ENCODE results near the gene C1orf35.

Gene C1orf35

DNA sequence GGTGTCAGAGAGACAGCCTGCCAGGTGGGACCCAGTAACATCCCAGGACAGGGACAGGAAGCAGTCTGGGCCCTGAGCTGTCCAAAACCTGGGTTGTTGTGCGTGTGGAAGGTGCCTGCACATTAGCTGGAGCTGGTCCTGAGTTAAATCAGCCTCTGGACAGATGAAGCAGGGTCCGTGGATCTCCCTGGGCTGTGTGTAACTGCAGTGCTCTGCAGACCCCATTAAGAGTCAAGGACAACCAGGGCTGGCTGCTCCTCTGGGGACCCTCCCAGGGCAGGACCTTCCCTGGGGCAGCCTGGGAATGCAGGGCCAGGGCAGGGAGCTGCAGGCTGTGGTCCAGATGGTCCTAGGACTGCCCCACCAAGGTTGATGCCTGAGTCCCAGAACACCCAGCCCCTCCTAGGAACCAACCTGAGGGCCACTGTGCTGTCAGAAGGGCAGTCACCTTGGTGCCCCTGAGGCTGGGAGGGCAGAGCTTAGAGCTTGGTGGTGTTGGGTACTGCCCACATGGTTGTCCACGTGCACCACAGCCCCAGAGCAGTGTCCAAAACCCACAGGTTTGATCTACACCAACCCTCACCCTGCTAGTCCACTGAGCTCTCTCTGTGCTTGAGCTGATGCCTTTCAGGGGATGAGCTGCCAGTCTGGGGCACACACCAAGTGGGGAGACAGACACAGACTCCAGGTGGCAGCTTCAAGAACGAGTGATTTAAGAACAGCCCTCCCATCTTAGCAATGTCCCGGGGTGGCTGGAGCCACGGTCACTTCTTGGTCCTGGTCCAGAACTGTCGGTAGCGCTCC, 3.1 kb upstream of the C1orf35 start:
- no peak overlapping the region for H3K4me3 ChIP-seq (ENCODE audit: low read length)
- H3K36me3 ChIP-seq (ENCODE audit: control insufficient read depth, low read depth, low read length) = peaks cover 19% of the 10 kb centered on the region
- no peak overlapping the region for H3K27ac ChIP-seq (ENCODE audit: low read length)
- no peak overlapping the region for H3K9ac ChIP-seq (ENCODE audit: low read length)
- peaks cover 8% of the 10 kb centered on the region for H3K27me3 ChIP-seq (ENCODE audit: control insufficient read depth, insufficient read depth, low read length)
- no peaks in the 10 kb centered on the region for H3K9me3 ChIP-seq (ENCODE audit: control insufficient read depth, low read depth, low read length)
- no peaks in the 10 kb centered on the region for H3K4me1 ChIP-seq (ENCODE audit: control insufficient read depth, low read depth, low read length)

DNA sequence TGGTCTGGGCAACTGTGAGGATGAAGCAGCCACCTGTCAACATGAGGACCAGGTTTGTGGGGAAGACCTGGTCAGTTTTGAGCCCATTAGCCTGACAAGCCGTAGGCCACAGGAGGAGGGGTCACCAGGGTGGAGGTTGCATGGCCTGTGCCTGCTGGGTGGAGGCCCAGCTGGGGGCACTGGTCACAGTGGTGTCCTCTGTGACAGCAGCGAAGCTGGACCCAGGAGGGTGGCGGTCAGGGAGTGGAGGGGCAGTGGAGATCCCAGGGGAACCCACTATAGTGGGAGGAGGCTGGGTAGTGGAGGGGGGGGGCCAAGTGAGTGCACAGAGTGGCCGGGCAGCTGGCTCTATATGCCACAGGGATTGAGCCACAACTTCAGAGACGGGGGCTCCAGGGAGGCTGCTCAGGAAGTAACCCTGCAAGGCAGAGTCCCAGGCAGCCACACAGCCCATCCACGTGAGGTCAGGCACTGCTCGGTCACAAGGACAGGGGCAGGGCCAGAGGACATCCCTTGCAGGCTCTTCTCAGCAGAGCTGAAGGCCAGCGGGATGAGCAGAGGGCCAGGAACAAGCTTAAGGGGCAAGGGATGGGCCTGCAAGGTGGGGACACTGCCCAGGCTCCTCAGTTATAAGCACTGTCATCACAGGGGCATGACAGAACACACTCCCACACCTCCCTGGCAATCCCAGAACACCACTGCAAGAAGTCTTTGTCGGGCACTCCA, 2.3 kb upstream of the C1orf35 start:
- Histone ChIP-seq H3K4me1 (ENCODE audit: control insufficient read depth, low read depth, low read length) (no peaks in the 10 kb centered on the region), H3K9ac (ENCODE audit: low read length) (no peak overlapping the region), H3K9me3 (ENCODE audit: control insufficient read depth, low read depth, low read length) (no peaks in the 10 kb centered on the region), H3K27me3 (ENCODE audit: control insufficient read depth, insufficient read depth, low read length) (peaks cover 8% of the 10 kb centered on the region), H3K27ac (ENCODE audit: low read length) (no peak overlapping the region), H3K4me3 (ENCODE audit: low read length) (no peak overlapping the region), H3K36me3 (ENCODE audit: control insufficient read depth, low read depth, low read length) (peaks cover 27% of the 10 kb centered on the region)

DNA sequence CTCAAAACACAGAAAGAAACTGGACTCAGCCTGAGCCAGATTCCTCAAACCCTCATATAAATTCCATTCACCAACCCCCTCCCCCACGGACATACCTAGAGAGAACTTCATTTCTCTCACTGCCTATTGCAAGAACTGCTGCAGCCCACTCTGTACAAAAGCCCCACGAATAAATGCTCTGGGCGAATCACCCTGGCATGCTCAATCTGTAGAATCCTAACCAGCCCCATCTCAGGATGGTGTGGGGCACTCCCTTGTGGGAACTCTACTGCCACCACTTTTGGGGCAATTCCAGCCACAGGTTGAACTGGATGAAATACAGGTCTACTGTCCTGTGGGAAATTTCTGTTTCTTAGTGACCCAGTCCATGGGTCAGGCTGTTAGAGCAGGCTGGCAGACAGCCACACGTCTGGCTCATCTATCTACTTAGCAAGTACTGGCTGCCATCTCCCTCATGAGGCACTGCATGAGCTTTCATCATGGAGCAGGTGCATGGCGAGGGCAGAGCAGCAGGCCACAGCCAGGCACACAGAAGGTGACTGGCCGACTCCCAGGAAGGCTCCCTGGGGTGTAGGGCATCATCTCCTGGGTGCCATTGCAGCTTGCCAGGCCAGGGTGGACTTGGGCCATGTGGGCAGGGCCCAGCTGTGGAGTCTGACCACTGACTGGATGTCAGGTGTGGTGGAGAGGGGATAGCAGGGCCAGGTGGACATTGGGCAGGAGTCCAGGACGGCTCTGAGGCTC, 1.6 kb upstream of the C1orf35 start:
- Histone ChIP-seq H3K27ac (ENCODE audit: low read length) (no peak overlapping the region), H3K27me3 (ENCODE audit: control insufficient read depth, insufficient read depth, low read length) (peaks cover 2% of the 10 kb centered on the region), H3K4me3 (ENCODE audit: low read length) (no peak overlapping the region), H3K9ac (ENCODE audit: low read length) (no peak overlapping the region), H3K9me3 (ENCODE audit: control insufficient read depth, low read depth, low read length) (no peaks in the 10 kb centered on the region), H3K4me1 (ENCODE audit: control insufficient read depth, low read depth, low read length) (no peaks in the 10 kb centered on the region), H3K36me3 (ENCODE audit: control insufficient read depth, low read depth, low read length) (peaks cover 33% of the 10 kb centered on the region)

DNA sequence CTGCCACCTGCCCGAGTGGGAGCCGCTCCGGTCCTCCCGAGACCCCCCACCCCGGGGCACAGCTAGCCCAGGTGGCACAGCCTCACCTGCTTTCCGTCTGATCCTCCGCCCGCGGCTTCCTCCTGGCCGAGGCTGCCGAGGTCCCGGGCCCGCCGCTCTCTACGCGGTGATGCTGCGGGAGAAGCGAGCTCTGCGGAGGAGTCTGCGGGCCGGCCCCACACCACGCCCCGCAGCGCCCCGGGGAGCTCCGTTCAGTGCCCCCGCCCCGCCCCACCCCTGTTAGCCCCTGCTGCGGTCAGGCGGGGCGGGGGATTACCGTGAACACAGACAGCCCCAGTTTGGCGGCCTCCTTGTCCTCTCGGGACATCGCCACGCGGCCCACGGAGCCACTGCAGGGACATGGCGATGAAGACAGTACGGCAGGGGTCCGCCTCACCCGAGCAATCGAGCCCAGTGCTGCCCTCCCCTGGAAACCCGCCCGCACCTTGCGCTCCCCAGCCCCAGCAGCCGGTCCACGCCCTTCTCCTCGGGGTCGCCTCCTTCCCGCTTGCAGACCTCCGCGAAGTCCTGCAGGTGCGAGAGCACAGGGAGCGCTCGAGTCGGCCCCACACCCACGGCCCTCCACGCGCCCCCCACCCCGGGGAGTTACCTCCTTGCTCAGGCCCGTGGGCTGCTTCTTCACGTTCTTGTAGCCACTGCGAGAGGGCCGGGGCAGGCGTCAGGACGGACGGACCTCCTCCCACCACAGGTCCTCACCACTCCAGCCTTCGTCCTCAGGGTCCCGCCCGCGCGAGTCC, 933 bp downstream of the C1orf35 start:
- no peak overlapping the region for H3K9ac ChIP-seq (ENCODE audit: low read length)
- H3K4me1 ChIP-seq (ENCODE audit: control insufficient read depth, low read depth, low read length) = no peaks in the 10 kb centered on the region
- no peak overlapping the region for H3K27ac ChIP-seq (ENCODE audit: low read length)
- H3K4me3 ChIP-seq (ENCODE audit: low read length) = peak overlapping the region; percentile 78
- peaks cover 50% of the 10 kb centered on the region for H3K36me3 ChIP-seq (ENCODE audit: control insufficient read depth, low read depth, low read length)
- no peaks in the 10 kb centered on the region for H3K9me3 ChIP-seq (ENCODE audit: control insufficient read depth, low read depth, low read length)
- H3K27me3 ChIP-seq (ENCODE audit: control insufficient read depth, insufficient read depth, low read length) = no peaks in the 10 kb centered on the region

DNA sequence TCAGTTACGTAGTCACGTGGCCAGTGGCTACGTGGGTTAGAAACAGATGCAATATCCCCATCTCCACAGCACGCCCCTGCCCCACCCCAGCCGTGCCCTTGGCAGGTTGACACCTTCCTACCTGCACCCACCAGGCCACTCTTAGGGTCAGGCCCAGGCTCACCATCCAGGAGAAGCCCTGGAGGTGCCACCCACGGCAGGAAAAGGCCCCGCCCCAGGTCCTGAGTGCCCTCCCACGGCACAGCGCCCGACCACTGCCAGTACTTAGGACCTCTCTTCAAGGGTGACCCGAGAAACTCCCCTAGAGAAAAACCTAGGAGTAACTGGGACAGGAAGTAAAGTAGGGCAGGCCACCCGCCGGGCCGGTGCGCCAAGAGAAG, 1.5 kb downstream of the C1orf35 start:
- Histone ChIP-seq H3K9me3 (ENCODE audit: control insufficient read depth, low read depth, low read length) (no peaks in the 10 kb centered on the region), H3K27me3 (ENCODE audit: control insufficient read depth, insufficient read depth, low read length) (no peaks in the 10 kb centered on the region), H3K4me3 (ENCODE audit: low read length) (peak overlapping the region; percentile 78), H3K36me3 (ENCODE audit: control insufficient read depth, low read depth, low read length) (peaks cover 46% of the 10 kb centered on the region), H3K4me1 (ENCODE audit: control insufficient read depth, low read depth, low read length) (no peaks in the 10 kb centered on the region), H3K27ac (ENCODE audit: low read length) (no peak overlapping the region), H3K9ac (ENCODE audit: low read length) (no peak overlapping the region)

DNA sequence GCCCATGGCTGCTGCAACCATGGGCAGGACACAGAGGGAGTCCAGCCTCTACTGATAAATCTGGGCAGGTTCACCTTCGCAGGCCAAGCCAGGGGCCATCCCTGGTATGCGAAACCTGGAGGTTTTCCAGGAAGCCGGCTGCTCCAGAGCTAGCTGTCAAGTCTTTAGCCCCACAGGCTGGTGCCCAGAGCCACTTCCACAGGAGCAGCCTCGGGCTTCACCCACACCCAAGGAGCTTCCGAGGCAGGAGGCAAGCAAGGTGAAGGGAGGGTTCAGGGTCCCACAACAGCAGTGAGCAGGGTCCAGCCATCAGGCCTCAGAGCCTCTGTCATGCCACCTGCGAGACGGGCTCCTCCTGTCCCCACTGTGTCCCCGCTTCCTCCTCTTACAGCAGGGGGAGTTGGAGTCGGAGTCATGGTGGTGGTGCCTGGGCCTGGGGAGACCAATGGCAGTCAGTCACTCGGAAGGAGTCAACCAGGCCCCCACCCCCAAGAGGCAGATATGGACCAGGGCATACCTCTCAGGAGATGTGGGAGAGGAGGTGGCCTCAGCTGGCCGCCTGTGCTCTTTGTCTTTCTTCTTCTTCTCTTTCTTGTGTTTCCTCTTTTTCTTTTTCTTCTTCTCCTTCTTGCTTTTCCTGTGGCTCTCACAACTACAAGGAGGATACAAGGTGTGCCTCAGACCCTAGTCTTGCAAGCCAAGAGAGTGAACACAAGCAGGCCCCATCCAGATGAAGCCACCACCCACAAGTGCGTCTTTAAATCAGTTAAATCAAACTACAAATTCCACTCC, 2.1 kb downstream of the C1orf35 start:
- Histone ChIP-seq H3K4me3 (ENCODE audit: low read length) (no peak overlapping the region), H3K27ac (ENCODE audit: low read length) (no peak overlapping the region), H3K27me3 (ENCODE audit: control insufficient read depth, insufficient read depth, low read length) (no peaks in the 10 kb centered on the region), H3K9me3 (ENCODE audit: control insufficient read depth, low read depth, low read length) (no peaks in the 10 kb centered on the region), H3K36me3 (ENCODE audit: control insufficient read depth, low read depth, low read length) (peaks cover 46% of the 10 kb centered on the region), H3K4me1 (ENCODE audit: control insufficient read depth, low read depth, low read length) (no peaks in the 10 kb centered on the region), H3K9ac (ENCODE audit: low read length) (no peak overlapping the region)

DNA sequence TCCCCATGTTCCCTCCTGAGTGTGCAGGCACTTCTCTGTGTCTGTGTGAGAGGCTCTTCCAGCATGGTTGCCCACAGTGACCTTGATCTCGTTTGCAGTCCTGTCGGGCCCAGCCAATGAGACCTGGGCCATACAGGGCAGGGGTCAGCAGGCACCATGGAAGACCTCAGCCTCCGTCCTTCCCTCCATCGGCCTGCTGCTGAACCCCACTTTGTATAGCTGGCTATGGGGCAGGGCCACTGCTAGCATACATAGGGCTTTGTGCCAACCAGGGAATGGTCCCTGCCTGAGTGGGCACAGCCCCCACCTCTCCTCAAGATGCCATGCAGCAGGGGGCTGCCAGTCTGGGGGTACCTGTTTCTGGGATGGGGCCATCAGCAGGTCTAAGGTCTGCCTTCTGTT, 3.8 kb downstream of the C1orf35 start:
- Histone ChIP-seq H3K27ac (ENCODE audit: low read length) (no peak overlapping the region), H3K9ac (ENCODE audit: low read length) (no peak overlapping the region), H3K36me3 (ENCODE audit: control insufficient read depth, low read depth, low read length) (peaks cover 44% of the 10 kb centered on the region), H3K4me3 (ENCODE audit: low read length) (no peak overlapping the region), H3K27me3 (ENCODE audit: control insufficient read depth, insufficient read depth, low read length) (no peaks in the 10 kb centered on the region), H3K4me1 (ENCODE audit: control insufficient read depth, low read depth, low read length) (no peaks in the 10 kb centered on the region), H3K9me3 (ENCODE audit: control insufficient read depth, low read depth, low read length) (no peaks in the 10 kb centered on the region)

DNA sequence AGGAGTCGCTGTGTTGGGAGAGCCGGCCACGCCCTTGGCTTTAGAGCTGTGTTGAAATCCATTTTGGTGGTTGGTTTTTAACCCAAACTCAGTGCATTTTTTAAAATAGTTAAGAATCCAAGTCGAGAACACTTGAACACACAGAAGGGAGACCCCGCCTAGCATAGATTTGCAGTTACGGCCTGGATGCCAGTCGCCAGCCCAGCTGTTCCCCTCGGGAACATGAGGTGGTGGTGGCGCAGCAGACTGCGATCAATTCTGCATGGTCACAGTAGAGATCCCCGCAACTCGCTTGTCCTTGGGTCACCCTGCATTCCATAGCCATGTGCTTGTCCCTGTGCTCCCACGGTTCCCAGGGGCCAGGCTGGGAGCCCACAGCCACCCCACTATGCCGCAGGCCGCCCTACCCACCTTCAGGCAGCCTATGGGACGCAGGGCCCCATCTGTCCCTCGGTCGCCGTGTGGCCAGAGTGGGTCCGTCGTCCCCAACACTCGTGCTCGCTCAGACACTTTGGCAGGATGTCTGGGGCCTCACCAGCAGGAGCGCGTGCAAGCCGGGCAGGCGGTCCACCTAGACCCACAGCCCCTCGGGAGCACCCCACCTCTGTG, 4.7 kb downstream of the C1orf35 start:
- H3K4me3 ChIP-seq (ENCODE audit: low read length) = no peak overlapping the region
- H3K27ac ChIP-seq (ENCODE audit: low read length) = no peak overlapping the region
- H3K4me1 ChIP-seq (ENCODE audit: control insufficient read depth, low read depth, low read length) = no peaks in the 10 kb centered on the region
- H3K9ac ChIP-seq (ENCODE audit: low read length) = no peak overlapping the region
- no peaks in the 10 kb centered on the region for H3K27me3 ChIP-seq (ENCODE audit: control insufficient read depth, insufficient read depth, low read length)
- H3K36me3 ChIP-seq (ENCODE audit: control insufficient read depth, low read depth, low read length) = peaks cover 44% of the 10 kb centered on the region
- no peaks in the 10 kb centered on the region for H3K9me3 ChIP-seq (ENCODE audit: control insufficient read depth, low read depth, low read length)

DNA sequence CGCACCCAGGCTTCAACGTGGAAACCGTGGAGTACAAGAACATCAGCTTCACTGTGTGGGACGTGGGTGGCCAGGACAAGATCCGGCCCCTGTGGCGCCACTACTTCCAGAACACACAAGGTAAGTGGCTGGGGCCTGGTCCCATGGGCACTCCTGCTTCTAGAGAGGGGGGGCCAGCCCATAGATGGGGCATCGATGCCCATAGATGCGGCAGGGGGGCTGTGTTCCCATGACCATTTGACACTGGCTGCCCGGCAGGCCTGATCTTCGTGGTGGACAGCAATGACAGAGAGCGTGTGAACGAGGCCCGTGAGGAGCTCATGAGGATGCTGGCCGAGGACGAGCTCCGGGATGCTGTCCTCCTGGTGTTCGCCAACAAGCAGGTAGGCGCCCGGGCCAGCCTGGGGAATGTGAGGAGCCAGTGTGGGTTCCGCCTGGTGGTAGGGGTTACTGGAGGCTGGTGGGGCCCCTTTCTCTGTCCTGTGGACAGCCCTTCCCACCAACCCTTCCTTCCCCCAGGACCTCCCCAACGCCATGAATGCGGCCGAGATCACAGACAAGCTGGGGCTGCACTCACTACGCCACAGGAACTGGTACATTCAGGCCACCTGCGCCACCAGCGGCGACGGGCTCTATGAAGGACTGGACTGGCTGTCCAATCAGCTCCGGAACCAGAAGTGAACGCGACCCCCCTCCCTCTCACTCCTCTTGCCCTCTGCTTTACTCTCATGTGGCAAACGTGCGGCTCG, 5.6 kb downstream of the C1orf35 start:
- Histone ChIP-seq H3K4me3 (ENCODE audit: low read length) (no peak overlapping the region), H3K4me1 (ENCODE audit: control insufficient read depth, low read depth, low read length) (no peaks in the 10 kb centered on the region), H3K9ac (ENCODE audit: low read length) (no peak overlapping the region), H3K36me3 (ENCODE audit: control insufficient read depth, low read depth, low read length) (peaks cover 44% of the 10 kb centered on the region), H3K9me3 (ENCODE audit: control insufficient read depth, low read depth, low read length) (no peaks in the 10 kb centered on the region), H3K27me3 (ENCODE audit: control insufficient read depth, insufficient read depth, low read length) (no peaks in the 10 kb centered on the region), H3K27ac (ENCODE audit: low read length) (no peak overlapping the region)
